MM.1S (cell line): ENCODE data around the gene HTR2C.

Experiments used
- EZH2 ChIP-seq: fragments of 300-600 bp; sonication (generic); optimal IDR thresholded peaks from 2 replicates; pipeline ENCODE3; 2017; ENCODE audit warnings: low read depth, mild to moderate bottlenecking, antibody characterized with exemption, low read length, mixed read lengths
- EZH2phosphoT487 ChIP-seq: fragments of 300-600 bp; sonication (generic); IDR thresholded peaks from 2 replicates; pipeline ENCODE4 v1.6.1; 2018; ENCODE audit warnings: antibody characterized with exemption, low read length
- TF ChIP-seq, protein P1 (sequence below): fragments of 300-600 bp; sonication (generic); IDR thresholded peaks from 2 replicates; pipeline ENCODE4 v1.5.1; 2016; ENCODE audit warnings: antibody characterized with exemption, low read length, mixed read lengths

DNA sequence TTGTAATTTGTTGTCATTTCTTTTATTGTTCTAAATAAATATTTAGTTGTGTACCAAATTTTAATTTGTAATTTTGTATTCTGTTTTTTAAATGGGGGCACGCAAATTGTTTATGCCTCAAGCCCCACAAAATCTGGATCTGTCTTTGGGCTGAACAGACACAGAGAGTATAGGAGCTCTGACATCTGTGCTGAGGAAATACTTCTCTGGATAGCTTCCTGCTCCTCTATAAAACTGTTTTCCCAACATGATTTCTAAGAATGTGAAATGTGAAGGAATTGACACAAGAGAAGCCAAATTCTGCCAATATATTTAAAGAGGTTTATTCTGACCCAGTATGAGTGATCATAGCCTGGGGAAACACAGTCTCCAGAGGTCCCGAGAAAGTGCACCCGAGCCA, 340.5 kb downstream of the HTR2C start:
- TF ChIP-seq, protein P1, sequence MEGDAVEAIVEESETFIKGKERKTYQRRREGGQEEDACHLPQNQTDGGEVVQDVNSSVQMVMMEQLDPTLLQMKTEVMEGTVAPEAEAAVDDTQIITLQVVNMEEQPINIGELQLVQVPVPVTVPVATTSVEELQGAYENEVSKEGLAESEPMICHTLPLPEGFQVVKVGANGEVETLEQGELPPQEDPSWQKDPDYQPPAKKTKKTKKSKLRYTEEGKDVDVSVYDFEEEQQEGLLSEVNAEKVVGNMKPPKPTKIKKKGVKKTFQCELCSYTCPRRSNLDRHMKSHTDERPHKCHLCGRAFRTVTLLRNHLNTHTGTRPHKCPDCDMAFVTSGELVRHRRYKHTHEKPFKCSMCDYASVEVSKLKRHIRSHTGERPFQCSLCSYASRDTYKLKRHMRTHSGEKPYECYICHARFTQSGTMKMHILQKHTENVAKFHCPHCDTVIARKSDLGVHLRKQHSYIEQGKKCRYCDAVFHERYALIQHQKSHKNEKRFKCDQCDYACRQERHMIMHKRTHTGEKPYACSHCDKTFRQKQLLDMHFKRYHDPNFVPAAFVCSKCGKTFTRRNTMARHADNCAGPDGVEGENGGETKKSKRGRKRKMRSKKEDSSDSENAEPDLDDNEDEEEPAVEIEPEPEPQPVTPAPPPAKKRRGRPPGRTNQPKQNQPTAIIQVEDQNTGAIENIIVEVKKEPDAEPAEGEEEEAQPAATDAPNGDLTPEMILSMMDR = no peak
- no peak for TF ChIP-seq EZH2phosphoT487
- TF ChIP-seq EZH2 = no peak
